ENCODE measurements around the gene MPP3.
"Not testable (repeated sequence)": the region's sequence is repeated elsewhere in the genome, so short reads cannot be mapped to it uniquely, and the experiment has no call there.

The MPP3 gene

DNA sequence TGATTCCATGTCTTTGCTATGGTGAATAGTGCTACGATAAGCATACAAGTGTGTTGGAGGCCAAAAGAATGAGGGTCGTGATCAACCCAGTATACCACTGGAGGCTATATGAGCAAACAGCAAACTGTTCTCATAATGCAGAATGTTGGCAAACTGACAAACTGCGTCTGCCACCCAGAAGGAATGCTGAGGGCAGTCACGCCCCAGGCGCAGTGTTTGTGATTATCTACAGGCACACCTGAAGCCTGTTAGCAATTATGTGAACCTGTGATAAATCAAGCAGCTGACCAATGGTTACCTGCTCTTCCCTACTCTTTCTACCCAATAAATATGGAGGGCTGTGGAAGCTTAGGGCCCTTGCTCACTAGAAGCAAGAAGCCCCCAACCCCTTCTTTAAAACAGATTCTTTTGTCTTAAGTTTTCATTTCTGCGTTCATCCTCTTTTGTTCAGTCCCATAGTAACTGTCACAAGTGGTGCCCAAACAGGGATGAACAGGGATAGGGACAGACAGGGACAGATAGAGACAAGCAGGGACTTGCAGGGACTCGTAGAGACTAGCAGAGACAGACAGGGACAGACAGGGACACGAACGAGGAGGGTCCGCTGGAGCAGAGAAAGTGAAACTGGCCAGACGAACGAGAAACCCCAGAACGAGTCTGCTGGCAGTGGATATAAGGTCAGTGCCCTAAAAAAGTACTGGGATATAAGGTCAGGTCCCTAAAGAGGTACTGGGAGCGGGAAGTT, 39.2 kb upstream of the MPP3 start (continued):
- TF ChIP-seq ZBTB26 (tag by site-specific recombination; optimal IDR thresholded peaks at IDR 0.05): no peak
- TF ChIP-seq ZNF157 (tag by site-specific recombination; IDR thresholded peaks at IDR 0.05): no peak
- TF ChIP-seq, protein P1, sequence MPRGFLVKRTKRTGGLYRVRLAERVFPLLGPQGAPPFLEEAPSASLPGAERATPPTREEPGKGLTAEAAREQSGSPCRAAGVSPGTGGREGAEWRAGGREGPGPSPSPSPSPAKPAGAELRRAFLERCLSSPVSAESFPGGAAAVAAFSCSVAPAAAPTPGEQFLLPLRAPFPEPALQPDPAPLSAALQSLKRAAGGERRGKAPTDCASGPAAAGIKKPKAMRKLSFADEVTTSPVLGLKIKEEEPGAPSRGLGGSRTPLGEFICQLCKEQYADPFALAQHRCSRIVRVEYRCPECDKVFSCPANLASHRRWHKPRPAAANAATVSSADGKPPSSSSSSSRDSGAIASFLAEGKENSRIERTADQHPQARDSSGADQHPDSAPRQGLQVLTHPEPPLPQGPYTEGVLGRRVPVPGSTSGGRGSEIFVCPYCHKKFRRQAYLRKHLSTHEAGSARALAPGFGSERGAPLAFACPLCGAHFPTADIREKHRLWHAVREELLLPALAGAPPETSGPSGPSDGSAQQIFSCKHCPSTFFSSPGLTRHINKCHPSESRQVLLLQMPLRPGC (tag by site-specific recombination; IDR thresholded peaks at IDR 0.05): no peak

- H3K4me1 ChIP-seq (ENCODE audit: control insufficient read depth, insufficient read depth, low read length); H3K27ac ChIP-seq (ENCODE audit: extremely low read depth, low read depth, low read length); H3K9me3 ChIP-seq (ENCODE audit: control insufficient read depth, insufficient read depth, low read depth, low read length); H3K4me3 ChIP-seq (ENCODE audit: low read depth, low read length); POLR2A ChIA-PET; H3K36me3 ChIP-seq (ENCODE audit: control insufficient read depth in 2 of 2, insufficient read depth in 1 of 2, low read length in 2 of 2): not testable (repeated sequence)
- CTCF ChIA-PET: interaction anchor here (0.6 to 5.8 kb wide), 4 partner anchors 9 to 72 kb away, joined by 3 to 37 read pairs (median 28); partner anchors contain the start of gene CD300LG
These were observed 36.1 kb upstream of the MPP3 start for GRCh38 chr17:43869031-43869430.

DNA sequence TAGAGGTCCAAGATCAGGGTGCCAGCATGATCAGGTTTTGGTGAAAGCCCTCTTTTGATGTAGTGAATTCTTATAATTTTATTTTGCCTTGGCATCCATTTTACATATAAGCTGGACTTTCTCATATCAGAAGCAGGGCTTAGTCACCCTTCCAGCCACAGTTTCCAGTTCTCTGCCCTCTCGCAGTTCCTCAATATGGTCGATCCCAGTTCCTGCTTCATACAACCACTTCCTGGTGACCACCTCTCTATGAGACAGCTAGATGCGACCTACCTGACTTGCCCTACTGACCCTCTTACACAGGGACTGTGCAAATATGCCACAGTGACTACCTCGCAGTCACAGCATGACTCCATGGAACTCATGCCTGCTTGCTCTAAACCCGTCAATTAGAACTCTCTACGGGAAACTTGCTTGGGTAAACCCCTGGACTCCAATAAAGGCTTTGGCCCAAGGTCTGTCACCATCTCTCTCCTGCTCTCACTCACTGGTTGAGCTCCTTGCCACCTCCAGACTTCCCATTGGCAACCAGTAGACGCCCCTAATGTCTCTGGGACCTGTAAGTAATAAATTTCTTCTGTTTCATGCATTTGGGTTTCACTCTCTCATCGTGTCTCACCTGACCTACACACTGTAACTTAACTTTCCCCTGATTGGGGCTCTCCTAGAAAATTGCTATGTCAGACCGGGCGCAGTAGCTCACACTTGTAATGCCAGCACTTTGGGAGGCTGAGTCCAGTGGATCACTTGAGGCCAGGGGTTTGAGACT, 35.5 kb upstream of the MPP3 start:
- TF ChIP-seq, protein P2, sequence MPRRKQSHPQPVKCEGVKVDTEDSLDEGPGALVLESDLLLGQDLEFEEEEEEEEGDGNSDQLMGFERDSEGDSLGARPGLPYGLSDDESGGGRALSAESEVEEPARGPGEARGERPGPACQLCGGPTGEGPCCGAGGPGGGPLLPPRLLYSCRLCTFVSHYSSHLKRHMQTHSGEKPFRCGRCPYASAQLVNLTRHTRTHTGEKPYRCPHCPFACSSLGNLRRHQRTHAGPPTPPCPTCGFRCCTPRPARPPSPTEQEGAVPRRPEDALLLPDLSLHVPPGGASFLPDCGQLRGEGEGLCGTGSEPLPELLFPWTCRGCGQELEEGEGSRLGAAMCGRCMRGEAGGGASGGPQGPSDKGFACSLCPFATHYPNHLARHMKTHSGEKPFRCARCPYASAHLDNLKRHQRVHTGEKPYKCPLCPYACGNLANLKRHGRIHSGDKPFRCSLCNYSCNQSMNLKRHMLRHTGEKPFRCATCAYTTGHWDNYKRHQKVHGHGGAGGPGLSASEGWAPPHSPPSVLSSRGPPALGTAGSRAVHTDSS (tag by site-specific recombination; IDR thresholded peaks at IDR 0.05): no peak
- TF ChIP-seq TRIM28 (IDR thresholded peaks at IDR 0.05; ENCODE audit: borderline replicate concordance, low read length) (no peak), RBAK (tag by site-specific recombination; IDR thresholded peaks at IDR 0.05) (no peak), ZNF266 (tag by site-specific recombination; IDR thresholded peaks at IDR 0.05; ENCODE audit: low read depth) (peak; percentile 94)
- Histone ChIP-seq H3K36me3 (ENCODE audit: control insufficient read depth in 2 of 2, insufficient read depth in 1 of 2, low read length in 2 of 2) (no peaks in the 10 kb centered on the region), H3K4me3 (ENCODE audit: low read depth, low read length) (no peak overlapping the region), H3K4me1 (ENCODE audit: control insufficient read depth, insufficient read depth, low read length) (no peaks in the 10 kb centered on the region), H3K27ac (ENCODE audit: extremely low read depth, low read depth, low read length) (no peak overlapping the region), H3K9me3 (ENCODE audit: control insufficient read depth, insufficient read depth, low read depth, low read length) (no peaks in the 10 kb centered on the region)
- CTCF ChIA-PET: interaction anchor here (0.6 to 5.8 kb wide), 5 partner anchors 10 to 79 kb away, joined by 3 to 37 read pairs (median 28); partner anchors contain the start of gene CD300LG
- POLR2A ChIA-PET: no interaction called here

DNA sequence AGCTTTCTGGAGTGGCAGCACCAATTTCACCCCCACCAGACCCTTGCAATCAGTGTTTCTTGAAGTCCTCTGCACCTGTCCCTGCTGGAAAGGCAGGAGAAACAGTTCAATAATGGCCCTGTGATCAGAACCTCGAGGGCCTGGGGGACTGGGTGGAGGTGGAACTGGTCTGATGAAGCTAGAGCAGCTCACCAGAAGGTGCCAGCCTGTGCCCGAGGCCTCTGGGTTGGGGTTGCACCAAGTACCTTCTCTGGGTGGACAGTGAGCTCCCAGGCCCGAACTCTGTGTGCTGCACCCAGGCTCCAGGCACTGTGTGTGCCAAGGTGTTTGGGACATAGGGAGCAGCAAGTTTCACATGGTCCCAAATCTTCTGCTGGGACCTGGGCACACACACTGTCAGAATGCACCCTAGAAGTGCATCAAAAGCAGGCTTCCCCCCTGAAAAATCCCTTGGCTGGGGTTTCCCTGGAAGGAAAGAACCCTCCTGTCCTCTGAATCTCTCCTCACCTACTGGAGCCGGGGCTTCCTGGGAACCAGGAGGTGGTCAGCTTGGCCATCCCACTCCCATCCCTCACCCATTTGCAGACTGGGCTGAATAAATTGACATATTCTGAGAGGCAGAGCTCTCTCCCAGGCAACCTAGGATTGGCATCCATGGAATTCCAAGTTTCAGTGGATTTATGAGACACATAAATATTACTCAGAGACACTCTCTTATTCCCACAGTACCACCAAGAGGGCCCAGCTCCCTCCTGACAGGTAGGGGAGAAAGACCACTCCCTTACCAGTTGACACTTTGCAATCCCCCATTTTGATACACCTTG, 31.4 kb upstream of the MPP3 start:
- no peaks in the 10 kb centered on the region for H3K9me3 ChIP-seq (ENCODE audit: control insufficient read depth, insufficient read depth, low read depth, low read length)
- CTCF ChIA-PET: interaction anchor here (0.6 to 5.8 kb wide), 4 partner anchors 14 to 234 kb away, joined by 3 to 29 read pairs (median 8); no protein-coding TSS in a partner anchor
- H3K4me1 ChIP-seq (ENCODE audit: control insufficient read depth, insufficient read depth, low read length): no peaks in the 10 kb centered on the region
- TF ChIP-seq ZNF148 (tag by site-specific recombination; IDR thresholded peaks at IDR 0.05; ENCODE audit: borderline replicate concordance): no peak
- no peak for TF ChIP-seq ZSCAN5A (tag by site-specific recombination; IDR thresholded peaks at IDR 0.05)
- TF ChIP-seq ZBTB8A (tag by site-specific recombination; IDR thresholded peaks at IDR 0.05): no peak
- no peak for TF ChIP-seq ZNF426 (tag by site-specific recombination; IDR thresholded peaks at IDR 0.05)
- no peak for TF ChIP-seq ZNF76 (tag by site-specific recombination; IDR thresholded peaks at IDR 0.05; ENCODE audit: borderline replicate concordance, low read depth)
- TF ChIP-seq ZBTB20 (tag by site-specific recombination; IDR thresholded peaks at IDR 0.05): no peak
- no peak for TF ChIP-seq SALL2 (tag by site-specific recombination; IDR thresholded peaks at IDR 0.05; ENCODE audit: borderline replicate concordance)
- no peak for TF ChIP-seq RBAK (tag by site-specific recombination; IDR thresholded peaks at IDR 0.05)
- no peak overlapping the region for H3K27ac ChIP-seq (ENCODE audit: extremely low read depth, low read depth, low read length)
- H3K4me3 ChIP-seq (ENCODE audit: low read depth, low read length): no peak overlapping the region
- no peaks in the 10 kb centered on the region for H3K36me3 ChIP-seq (ENCODE audit: control insufficient read depth in 2 of 2, insufficient read depth in 1 of 2, low read length in 2 of 2)
- POLR2A ChIA-PET: interaction anchor here (0.7 to 1.0 kb wide), 2 partner anchors 14 to 32 kb away, joined by 3 to 4 read pairs; no protein-coding TSS in a partner anchor
